ENCODE results near the gene SLC25A53. TPM values are rescaled to one million over a fixed set of nuclear protein-coding genes. Genes with fewer than 3 reads are reported as not detected.

Gene SLC25A53, protein sequence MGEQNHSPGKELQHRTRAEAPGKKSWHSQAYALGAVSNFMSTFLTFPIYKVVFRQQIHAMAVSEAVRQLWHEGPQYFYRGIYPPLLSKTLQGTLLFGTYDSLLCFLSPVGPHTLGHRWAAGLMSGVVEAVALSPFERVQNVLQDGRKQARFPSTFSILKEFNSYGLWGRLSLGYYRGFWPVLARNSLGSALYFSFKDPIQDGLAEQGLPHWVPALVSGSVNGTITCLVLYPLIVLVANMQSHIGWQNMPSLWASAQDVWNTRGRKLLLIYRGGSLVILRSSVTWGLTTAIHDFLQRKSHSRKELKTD
- total RNA-seq (2016; rRNA removed; fragmentation: Illumina TruSeq; extraction: Trizol) (4.5 and 4.9 TPM in 2 replicates), polyA plus RNA-seq (2011; rRNA removed) (2.3 and 3.4 TPM in 2 replicates), polyA minus RNA-seq (2011; rRNA and poly(A)+ RNA removed; ENCODE audit: low replicate concordance) (1.7 and 2.7 TPM in 2 replicates), Bru-seq, nascent RNA (percentile 50 among the genes with signal in this experiment), BruChase-seq, experiment 1, labeled RNA remaining after a 6-hour chase (percentile 57 among the genes with signal in this experiment), BruChase-seq, experiment 2, labeled RNA remaining after a 2-hour chase (percentile 54 among the genes with signal in this experiment)
- 3.0 and 4.7 TPM in 2 replicates for total RNA-seq (2016; cell fraction: cytosol; rRNA removed; fragmentation: Illumina TruSeq; extraction: Trizol; ENCODE audit: low read depth)
- total RNA-seq (2016; cell fraction: insoluble cytoplasmic fraction; rRNA removed; fragmentation: Illumina TruSeq; extraction: Trizol): 3.5 and 5.2 TPM in 2 replicates
- 3.9 and 4.3 TPM in 2 replicates for total RNA-seq (2016; cell fraction: membrane; rRNA removed; fragmentation: Illumina TruSeq; extraction: Trizol)
- total RNA-seq (2016; cell fraction: nucleus; rRNA removed; fragmentation: Illumina TruSeq; extraction: Trizol): 3.2 and 3.3 TPM in 2 replicates
- polyA plus RNA-seq (2011; cell fraction: cytosol; rRNA removed): 1.6 and 2.6 TPM in 2 replicates
- polyA plus RNA-seq (2011; cell fraction: nucleus; rRNA removed): 3.4 and 4.3 TPM in 2 replicates
- polyA plus RNA-seq (2012): 2.5 and 2.7 TPM in 2 replicates
- polyA plus RNA-seq (2016; cell fraction: cytosol; fragmentation: Illumina TruSeq; extraction: Trizol; ENCODE audit: low read depth): 3.2 and 4.2 TPM in 2 replicates
- 3.0 and 3.1 TPM in 2 replicates for polyA plus RNA-seq (2016; cell fraction: insoluble cytoplasmic fraction; fragmentation: Illumina TruSeq; extraction: Trizol; ENCODE audit: low read depth)
- 3.1 and 4.2 TPM in 2 replicates for polyA plus RNA-seq (2016; cell fraction: membrane; fragmentation: Illumina TruSeq; extraction: Trizol; ENCODE audit: low read depth)
- polyA plus RNA-seq (2016; cell fraction: nucleus; fragmentation: Illumina TruSeq; extraction: Trizol; ENCODE audit: insufficient read depth, low read depth): 3.1 and 3.5 TPM in 2 replicates
- 1.6 and 1.8 TPM in 2 replicates for polyA minus RNA-seq (2011; cell fraction: cytosol; rRNA and poly(A)+ RNA removed)
- 3.5 and 5.0 TPM in 2 replicates for polyA minus RNA-seq (2011; cell fraction: nucleus; rRNA and poly(A)+ RNA removed)
- long read RNA-seq, experiment 1, partial matches to known transcripts: 0 of 6 reads
- long read RNA-seq, experiment 1, other reads (novel, unspliced or antisense): 3 of 6 reads
- long read RNA-seq, experiment 2, partial matches to known transcripts: 0 of 5 reads
- long read RNA-seq, experiment 2, other reads (novel, unspliced or antisense): 3 of 5 reads

- Histone ChIP-seq H4K20me1 (ENCODE audit: insufficient read depth, low read length) (no peaks in the 10 kb centered on the region), H3K27ac (ENCODE audit: extremely low read length, insufficient read depth, low read length) (peak within 1 kb of the TSS; percentile 90), H2AFZ (ENCODE audit: low read length) (peak within 1 kb of the TSS; percentile 93), H3K79me2 (ENCODE audit: insufficient read depth, low read length) (no peaks in the 10 kb centered on the region), H3K4me1 (ENCODE audit: insufficient read depth, low read length) (0 out of 2 replicates have a peak, but pooled peaks cover 5% of the 10 kb centered on the region), H3K9ac (ENCODE audit: insufficient read depth, low read depth, low read length) (peak within 1 kb of the TSS; percentile 80), H3K4me2 (ENCODE audit: low read depth, low read length) (peak within 1 kb of the TSS; percentile 49), H3K27me3 (ENCODE audit: control insufficient read depth in 1 of 2, insufficient read depth in 2 of 2, low read length in 2 of 2) (no peaks in the 10 kb centered on the region), H3K4me3 (replicated peaks in 1 of 3; ENCODE audit: insufficient read depth in 1 of 3, low read depth in 2 of 3, low read length in 3 of 3) (peak within 1 kb of the TSS; percentile 75 to 82 (median 77)), H3K9me3 (ENCODE audit: low read length) (no peaks in the 10 kb centered on the region), H3K36me3 (replicated peaks in 1 of 2; ENCODE audit: control insufficient read depth in 1 of 2, insufficient read depth in 2 of 2, low read length in 2 of 2) (no peaks in the 10 kb centered on the region)
- ChIA-PET POLR2A (interaction anchor here (0.9 to 1.8 kb wide), 3 partner anchors 9 to 470 kb away, joined by 3 to 30 read pairs (median 4); partner anchors contain the start of gene FAM199X), CTCF (ENCODE audit: low intra/inter-chr PET ratio, low total read pairs) (no interaction called here)
- peak; percentile 98 for ATAC-seq
- TSS peak; percentile 94 for BruUV-seq (replicated peaks)
- in situ Hi-C loops (cut with HindIII; ENCODE audit: extremely low pct_ligation_motif_present, low pct_unique_long_range_greater_than_20kb) (loop anchor here (25.0 kb wide), 1 partner anchor 470 kb away; the partner anchor contains the start of gene MORF4L2), intact Hi-C loops (cut with micrococcal nuclease; ENCODE audit: unreplicated experiment) (no loop called here)
- under 1% methylated on average over 30 of the region's 44 CpGs for WGBS (ENCODE audit: low lambda C conversion rate)
- DNase-seq (ENCODE audit: low spot score): peak; percentile 70
- no peak for FAIRE-seq
- TF ChIP-seq ZFAT (CRISPR knock-in tag; conservative IDR thresholded peaks at IDR 0.05) (peak; percentile 63; the same call in 1 of the 2 replicates), ELF3 (CRISPR knock-in tag; IDR thresholded peaks at IDR 0.05) (peak; percentile 60; the same call in 1 of the 2 replicates), ZNF207 (IDR thresholded peaks at IDR 0.05; ENCODE audit: borderline replicate concordance) (no peak), MAFK (conservative IDR thresholded peaks at IDR 0.05 in 1 of 2, IDR thresholded peaks at IDR 0.05 in 1 of 2; ENCODE audit: low read length in 2 of 2) (no peak), ZNF230 (CRISPR knock-in tag; IDR thresholded peaks at IDR 0.05) (no peak), PHF21A (CRISPR knock-in tag; IDR thresholded peaks at IDR 0.05) (peak; percentile 50; the same call in 1 of the 2 replicates), POGZ (CRISPR knock-in tag; IDR thresholded peaks at IDR 0.05) (peak; percentile 73), ZNF746 (CRISPR knock-in tag; IDR thresholded peaks at IDR 0.05) (no peak), HMGXB4 (CRISPR knock-in tag; IDR thresholded peaks at IDR 0.05; ENCODE audit: borderline replicate concordance in 1 of 2, low read depth in 1 of 2) (peak in 1 of 2 experiments; percentile 45; a peak in 2 of 4 replicates), GATAD1 (CRISPR knock-in tag; IDR thresholded peaks at IDR 0.05) (peak; percentile 97)
- TF ChIP-seq, protein P1, sequence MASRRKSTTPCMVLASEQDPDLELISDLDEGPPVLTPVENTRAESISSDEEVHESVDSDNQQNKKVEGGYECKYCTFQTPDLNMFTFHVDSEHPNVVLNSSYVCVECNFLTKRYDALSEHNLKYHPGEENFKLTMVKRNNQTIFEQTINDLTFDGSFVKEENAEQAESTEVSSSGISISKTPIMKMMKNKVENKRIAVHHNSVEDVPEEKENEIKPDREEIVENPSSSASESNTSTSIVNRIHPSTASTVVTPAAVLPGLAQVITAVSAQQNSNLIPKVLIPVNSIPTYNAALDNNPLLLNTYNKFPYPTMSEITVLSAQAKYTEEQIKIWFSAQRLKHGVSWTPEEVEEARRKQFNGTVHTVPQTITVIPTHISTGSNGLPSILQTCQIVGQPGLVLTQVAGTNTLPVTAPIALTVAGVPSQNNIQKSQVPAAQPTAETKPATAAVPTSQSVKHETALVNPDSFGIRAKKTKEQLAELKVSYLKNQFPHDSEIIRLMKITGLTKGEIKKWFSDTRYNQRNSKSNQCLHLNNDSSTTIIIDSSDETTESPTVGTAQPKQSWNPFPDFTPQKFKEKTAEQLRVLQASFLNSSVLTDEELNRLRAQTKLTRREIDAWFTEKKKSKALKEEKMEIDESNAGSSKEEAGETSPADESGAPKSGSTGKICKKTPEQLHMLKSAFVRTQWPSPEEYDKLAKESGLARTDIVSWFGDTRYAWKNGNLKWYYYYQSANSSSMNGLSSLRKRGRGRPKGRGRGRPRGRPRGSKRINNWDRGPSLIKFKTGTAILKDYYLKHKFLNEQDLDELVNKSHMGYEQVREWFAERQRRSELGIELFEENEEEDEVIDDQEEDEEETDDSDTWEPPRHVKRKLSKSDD (CRISPR knock-in tag; IDR thresholded peaks at IDR 0.05; ENCODE audit: low read depth): peak; percentile 71; the same call in 1 of the 2 replicates
Measured at GRCh38 chrX:104156630-104157529, at the start of gene SLC25A53. TSS of gene SLC25A53 (minus strand) at chrX:104157009. CDS start at chrX:104105257, 51,752 bp downstream.
